Activated CD4-positive, alpha-beta T cell treated with anti-CD3 and anti-CD28 coated beads, Interleukin-2, amount 10 ng/mL, durations not matched to agents 24 days and 14 days (primary cell): ENCODE results near the gene PRXL2C. TPM values are rescaled to one million over a fixed set of nuclear protein-coding genes. Genes with fewer than 3 reads are reported as not detected.
"Not testable (repeated sequence)": the region's sequence is repeated elsewhere in the genome, so short reads cannot be mapped to it uniquely, and the experiment has no call there.

Source experiments
- DNase-seq: peaks from one replicate; pipeline ENCODE4 v3.0.0; 2022
- H3K27ac Mint-ChIP-seq: one replicate; pipeline ENCODE4 v1.8.0; 2022; ENCODE audit warnings: mild to moderate bottlenecking, mixed read lengths
- H3K27me3 Mint-ChIP-seq: one replicate; pipeline ENCODE4 v1.8.0; 2022; ENCODE audit warnings: mixed read lengths
- H3K36me3 Mint-ChIP-seq: one replicate; pipeline ENCODE4 v1.8.0; 2022; ENCODE audit warnings: low read depth, mild to moderate bottlenecking, mixed read lengths
- H3K4me1 Mint-ChIP-seq: one replicate; pipeline ENCODE4 v1.8.0; 2021; ENCODE audit warnings: mixed read lengths
- H3K4me3 Mint-ChIP-seq: one replicate; pipeline ENCODE4 v1.8.0; 2022; ENCODE audit warnings: mild to moderate bottlenecking, moderate library complexity, mixed read lengths
- H3K9me3 Mint-ChIP-seq: one replicate; pipeline ENCODE4 v1.8.0; 2021; ENCODE audit warnings: mixed read lengths
- intact Hi-C: fragments of 100-400 bp; cut with micrococcal nuclease; formaldehyde crosslinking; loops from one replicate; pipeline ENCODE4 v1.15.1; 2023
- total RNA-seq: library from RNA; stranded (reverse); gene quantifications from 2 replicates; pipeline ENCODE4 v1.2.3, GENCODE V29; 2022

Gene PRXL2C, protein sequence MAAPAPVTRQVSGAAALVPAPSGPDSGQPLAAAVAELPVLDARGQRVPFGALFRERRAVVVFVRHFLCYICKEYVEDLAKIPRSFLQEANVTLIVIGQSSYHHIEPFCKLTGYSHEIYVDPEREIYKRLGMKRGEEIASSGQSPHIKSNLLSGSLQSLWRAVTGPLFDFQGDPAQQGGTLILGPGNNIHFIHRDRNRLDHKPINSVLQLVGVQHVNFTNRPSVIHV
- total RNA-seq = 7.8 and 9.8 TPM in 2 replicates

DNA sequence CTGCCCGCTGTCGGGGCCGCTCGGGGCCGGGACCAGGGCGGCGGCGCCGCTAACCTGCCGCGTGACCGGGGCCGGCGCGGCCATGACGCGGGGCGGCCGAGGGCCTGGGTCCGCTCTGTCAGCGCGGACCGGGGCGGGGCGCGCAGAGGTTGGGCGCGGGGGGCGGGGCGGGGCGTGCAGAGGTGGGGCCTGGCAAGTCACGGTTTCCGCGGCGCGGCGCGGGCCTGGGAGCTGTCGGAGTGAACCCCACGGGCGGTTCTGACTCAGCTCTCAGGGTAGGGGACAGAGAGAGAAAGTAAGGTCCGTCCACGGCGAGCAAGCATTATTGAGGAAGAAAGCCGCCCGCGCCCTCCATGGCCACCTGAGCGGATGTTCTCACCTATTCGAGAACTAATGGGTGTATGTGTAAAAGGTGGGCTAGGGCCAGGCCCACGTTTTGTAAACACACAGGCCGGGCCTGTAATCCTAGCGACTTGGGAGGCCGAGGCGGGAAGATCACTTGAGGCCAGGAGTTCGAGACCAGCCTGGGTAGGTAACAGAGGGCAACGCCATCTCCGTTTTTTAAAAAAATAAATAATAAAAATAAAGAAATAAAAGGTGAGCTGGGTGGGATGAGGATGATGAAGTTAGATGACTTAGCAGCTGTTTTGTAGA is at the start of gene PRXL2C:
PRXL2C (minus strand) TSS at position 120 of the 654 bp plus-strand sequence; CDS start at position 84, 36 bp downstream.
- no peaks in the 10 kb centered on the region for H3K9me3 Mint-ChIP-seq
- DNase-seq = peak; percentile 92
- peak within 1 kb of the TSS; percentile 89 for H3K4me3 Mint-ChIP-seq
- peaks cover 10% of the 10 kb centered on the region for H3K27me3 Mint-ChIP-seq
- H3K36me3 Mint-ChIP-seq = no peaks in the 10 kb centered on the region
- H3K4me1 Mint-ChIP-seq = peaks cover 12% of the 10 kb centered on the region
- intact Hi-C loops = loop anchor here (1.0 kb wide), 1 partner anchor 237 kb away; the partner anchor contains the start of gene ZNF367
- peak within 1 kb of the TSS; percentile 88 for H3K27ac Mint-ChIP-seq

DNA sequence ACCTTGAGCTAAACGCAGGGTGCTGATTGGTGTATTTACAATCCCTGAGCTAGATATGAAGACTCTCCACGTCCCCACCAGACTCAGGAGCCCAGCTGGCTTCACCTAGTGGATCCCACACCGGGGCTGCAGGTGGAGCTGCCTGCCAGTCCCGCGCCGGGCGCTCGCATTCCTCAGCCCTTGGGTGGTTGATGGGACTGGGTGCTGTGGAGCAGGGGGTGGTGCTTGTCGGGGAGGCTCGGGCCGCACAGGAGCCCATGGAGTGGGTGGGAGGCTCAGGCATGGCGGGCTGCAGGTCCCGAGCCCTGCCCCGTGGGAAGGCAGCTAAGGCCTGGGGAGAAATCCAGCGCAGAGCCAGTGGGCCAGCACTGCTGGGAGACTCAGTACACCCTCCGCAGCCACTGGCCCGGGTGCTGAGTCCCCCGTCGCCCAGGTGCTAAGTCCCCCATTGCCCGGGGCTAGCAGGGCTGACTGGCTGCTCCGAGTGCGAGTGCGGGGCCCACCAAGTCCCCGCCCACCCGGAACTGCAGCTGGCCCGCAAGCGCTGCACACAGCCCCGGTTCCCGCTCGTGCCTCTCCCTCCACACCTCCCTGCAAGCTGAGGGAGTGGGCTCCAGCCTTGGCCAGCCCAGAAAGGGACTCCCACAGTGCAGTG is 45.7 kb upstream of the PRXL2C start:
- H3K4me1 Mint-ChIP-seq, H3K36me3 Mint-ChIP-seq, H3K27ac Mint-ChIP-seq, intact Hi-C loops, H3K4me3 Mint-ChIP-seq, DNase-seq, H3K27me3 Mint-ChIP-seq: not testable (repeated sequence)
- H3K9me3 Mint-ChIP-seq = peaks cover 10% of the 10 kb centered on the region

GRCh38 chr9:96691326-96691725 is 36.2 kb upstream of the PRXL2C start:
- Mint-ChIP-seq H3K27ac (no peak overlapping the region), H3K27me3 (no peaks in the 10 kb centered on the region), H3K4me3 (no peak overlapping the region), H3K4me1 (peaks cover 3% of the 10 kb centered on the region), H3K36me3 (no peaks in the 10 kb centered on the region), H3K9me3 (peaks cover 21% of the 10 kb centered on the region)
- no peak for DNase-seq
- intact Hi-C loops = no loop called here

DNA sequence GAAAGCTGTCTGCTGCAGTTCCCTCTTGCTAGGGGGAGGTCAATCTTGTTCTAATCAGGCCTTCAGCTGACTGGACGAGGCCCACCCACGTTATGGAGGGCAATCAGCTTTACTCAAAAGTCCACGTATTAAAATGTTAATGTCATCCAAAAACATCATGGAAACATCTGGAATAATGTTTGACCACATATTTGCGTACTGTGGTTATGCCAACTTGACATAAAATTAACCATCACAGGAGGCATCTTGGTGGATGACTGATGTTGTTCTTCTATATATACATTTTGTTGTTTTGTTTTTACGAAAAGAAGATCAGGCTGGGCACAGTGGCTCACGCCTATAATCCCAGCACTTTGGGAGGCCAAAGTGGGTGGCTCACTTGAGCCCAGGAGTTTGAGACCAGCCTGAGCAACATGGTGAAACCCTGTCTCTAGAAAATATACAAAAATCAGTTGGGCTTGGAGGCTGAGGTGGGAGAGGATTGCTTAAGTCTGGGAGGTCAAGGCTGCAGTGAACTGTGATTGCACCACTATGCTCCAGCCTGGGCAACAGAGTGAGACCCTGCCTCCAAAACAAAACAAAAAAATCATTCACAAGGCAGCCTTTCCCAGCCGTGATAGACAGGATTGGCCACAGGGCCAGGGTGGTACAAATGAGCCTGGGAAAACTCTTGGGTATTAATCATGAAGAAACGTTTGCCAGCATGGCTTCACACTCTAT is 33.8 kb upstream of the PRXL2C start:
- Mint-ChIP-seq H3K36me3 (no peaks in the 10 kb centered on the region), H3K27ac (no peak overlapping the region), H3K4me1 (peaks cover 3% of the 10 kb centered on the region), H3K4me3 (no peak overlapping the region), H3K9me3 (peaks cover 21% of the 10 kb centered on the region), H3K27me3 (no peaks in the 10 kb centered on the region)
- DNase-seq = no peak
- intact Hi-C loops = no loop called here

- H3K9me3 Mint-ChIP-seq = peaks cover 21% of the 10 kb centered on the region
- no peak for DNase-seq
- H3K36me3 Mint-ChIP-seq = no peaks in the 10 kb centered on the region
- H3K4me3 Mint-ChIP-seq = no peak overlapping the region
- no peaks in the 10 kb centered on the region for H3K27me3 Mint-ChIP-seq
- intact Hi-C loops = no loop called here
- no peak overlapping the region for H3K27ac Mint-ChIP-seq
- peaks cover 3% of the 10 kb centered on the region for H3K4me1 Mint-ChIP-seq
These were observed 33.1 kb upstream of the PRXL2C start for GRCh38 chr9:96688187-96688586.

DNA sequence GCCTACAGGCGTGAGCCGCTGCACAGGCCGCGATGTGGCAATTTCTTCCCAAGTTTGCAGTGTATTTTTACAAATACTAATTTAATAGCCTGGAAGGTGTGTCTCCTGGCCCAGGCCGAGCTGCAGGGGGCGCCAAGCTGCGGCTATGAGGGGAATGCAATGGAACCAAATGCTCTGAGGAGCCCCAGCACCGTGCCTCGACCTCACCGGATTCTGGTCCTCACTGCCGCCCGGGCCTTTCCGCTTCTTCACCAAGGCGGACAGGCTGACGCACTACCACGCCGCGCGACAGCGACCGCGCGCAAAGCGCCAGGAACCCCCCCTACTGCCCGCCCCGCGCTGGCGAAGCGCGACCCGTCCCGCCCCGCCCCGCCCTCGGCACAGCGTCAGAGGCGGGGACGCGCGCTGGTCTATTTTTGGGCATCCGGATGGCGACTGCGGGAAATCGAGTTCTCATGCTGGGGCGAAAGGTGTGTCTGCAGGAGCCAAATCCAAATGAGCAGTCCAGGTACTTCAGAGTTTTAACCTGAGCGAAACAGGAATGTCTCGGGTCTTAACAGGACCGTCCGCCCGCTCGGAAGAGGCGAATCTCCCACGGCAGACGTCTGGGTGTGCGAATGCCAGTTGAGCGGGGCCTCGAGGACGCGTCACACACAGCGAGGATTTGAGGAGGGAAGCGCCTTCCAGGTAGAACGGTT is 31.7 kb upstream of the PRXL2C start:
- H3K27me3 Mint-ChIP-seq = no peaks in the 10 kb centered on the region
- peak overlapping the region; percentile 80 for H3K4me3 Mint-ChIP-seq
- peaks cover 21% of the 10 kb centered on the region for H3K9me3 Mint-ChIP-seq
- H3K36me3 Mint-ChIP-seq = no peaks in the 10 kb centered on the region
- H3K27ac Mint-ChIP-seq = no peak overlapping the region
- peak; percentile 90 for DNase-seq
- H3K4me1 Mint-ChIP-seq = peaks cover 3% of the 10 kb centered on the region
- intact Hi-C loops = no loop called here

- Mint-ChIP-seq H3K9me3 (peaks cover 2% of the 10 kb centered on the region), H3K27me3 (no peaks in the 10 kb centered on the region), H3K4me3 (no peak overlapping the region), H3K27ac (no peak overlapping the region), H3K36me3 (no peaks in the 10 kb centered on the region), H3K4me1 (no peaks in the 10 kb centered on the region)
- intact Hi-C loops = no loop called here
- DNase-seq = no peak
These were observed 25.8 kb upstream of the PRXL2C start for GRCh38 chr9:96680812-96681499.

DNA sequence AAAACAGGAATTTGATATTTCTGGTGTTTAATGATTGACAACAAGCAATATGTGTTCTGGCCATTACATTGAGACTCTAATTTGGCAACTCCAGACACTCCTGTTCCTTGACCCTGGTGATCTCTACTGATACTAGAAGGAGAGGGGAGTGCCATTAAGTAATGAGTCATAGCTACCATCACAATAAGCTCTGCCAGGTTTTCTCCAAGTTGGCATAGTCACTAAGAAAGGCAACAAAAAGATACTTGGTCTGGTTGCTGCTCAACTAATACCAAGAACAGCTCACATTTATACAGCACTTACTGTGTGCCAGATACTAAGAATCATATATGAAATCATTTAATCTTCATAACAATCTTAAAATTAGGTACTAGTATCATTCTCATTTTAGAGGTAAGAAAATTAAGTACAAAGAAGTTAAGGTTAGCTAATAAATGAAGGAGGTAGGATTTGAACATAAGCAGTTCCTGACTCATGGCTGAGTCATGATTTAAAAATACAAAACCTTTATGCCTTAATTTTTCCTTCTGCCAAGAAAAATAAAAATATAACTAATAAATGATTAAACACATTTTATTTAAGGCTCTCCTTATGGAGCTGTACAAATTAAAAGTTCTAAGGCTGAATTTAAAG is 19.9 kb upstream of the PRXL2C start:
- Mint-ChIP-seq H3K27ac (no peak overlapping the region), H3K27me3 (no peaks in the 10 kb centered on the region), H3K4me1 (no peaks in the 10 kb centered on the region), H3K36me3 (no peaks in the 10 kb centered on the region), H3K9me3 (peaks cover 2% of the 10 kb centered on the region), H3K4me3 (no peak overlapping the region)
- intact Hi-C loops = no loop called here
- no peak for DNase-seq

DNA sequence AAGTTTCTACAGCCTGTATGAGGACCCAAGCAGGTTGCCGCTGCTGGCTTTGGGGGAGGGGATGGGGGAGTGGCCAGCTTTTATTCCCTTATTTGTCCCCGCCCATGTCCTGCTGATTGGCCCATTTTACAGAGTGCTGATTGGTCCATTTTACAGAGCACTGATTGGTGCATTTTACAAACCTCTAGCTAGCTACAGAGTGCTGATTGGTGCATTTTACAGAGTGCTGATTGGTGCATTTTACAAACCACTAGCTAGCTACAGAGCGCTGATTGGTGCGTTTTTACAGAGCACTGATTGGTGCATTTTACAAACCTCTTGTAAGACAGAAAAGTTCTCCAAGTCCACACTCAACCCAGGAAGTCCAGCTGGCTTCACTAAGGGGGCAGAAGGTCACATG is 18.7 kb upstream of the PRXL2C start:
- intact Hi-C loops, H3K4me1 Mint-ChIP-seq, DNase-seq, H3K36me3 Mint-ChIP-seq, H3K27ac Mint-ChIP-seq, H3K4me3 Mint-ChIP-seq, H3K27me3 Mint-ChIP-seq, H3K9me3 Mint-ChIP-seq: not testable (repeated sequence)

DNA sequence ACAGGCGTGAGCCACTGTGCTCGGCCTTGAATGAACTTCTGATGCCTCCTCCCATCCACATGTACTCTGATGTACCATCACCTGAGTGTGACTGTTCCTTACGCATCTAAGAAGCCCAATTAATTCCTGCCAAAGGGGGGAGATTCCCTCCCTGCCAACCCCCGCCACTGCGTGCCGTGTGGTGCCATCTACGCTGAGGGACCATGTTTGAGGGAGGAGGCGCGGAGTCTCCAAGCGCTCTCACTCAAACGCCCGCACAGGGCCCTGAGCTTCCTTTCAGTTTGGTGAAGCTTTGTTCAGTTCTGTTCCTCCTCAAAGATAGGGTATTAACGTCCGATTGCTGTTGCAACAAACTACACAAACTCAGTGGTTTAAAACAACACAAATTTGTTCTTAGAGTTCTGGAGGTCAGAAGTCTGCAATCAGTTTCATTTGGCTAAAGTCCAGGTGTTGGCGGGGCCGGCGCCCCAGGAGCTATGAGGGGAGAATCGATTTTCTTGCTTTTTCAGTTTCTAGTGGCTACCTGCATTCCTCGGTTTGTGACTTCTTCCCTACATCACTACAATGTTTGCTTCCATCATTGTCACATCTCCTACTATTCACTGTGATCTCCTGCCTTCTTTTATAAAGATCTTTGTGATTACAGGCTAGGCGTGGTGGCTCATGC is 13.9 kb upstream of the PRXL2C start:
- intact Hi-C loops = no loop called here
- Mint-ChIP-seq H3K4me1 (peaks cover 2% of the 10 kb centered on the region), H3K9me3 (no peaks in the 10 kb centered on the region), H3K4me3 (no peak overlapping the region), H3K27me3 (peaks cover 2% of the 10 kb centered on the region), H3K27ac (no peak overlapping the region), H3K36me3 (no peaks in the 10 kb centered on the region)
- no peak for DNase-seq

DNA sequence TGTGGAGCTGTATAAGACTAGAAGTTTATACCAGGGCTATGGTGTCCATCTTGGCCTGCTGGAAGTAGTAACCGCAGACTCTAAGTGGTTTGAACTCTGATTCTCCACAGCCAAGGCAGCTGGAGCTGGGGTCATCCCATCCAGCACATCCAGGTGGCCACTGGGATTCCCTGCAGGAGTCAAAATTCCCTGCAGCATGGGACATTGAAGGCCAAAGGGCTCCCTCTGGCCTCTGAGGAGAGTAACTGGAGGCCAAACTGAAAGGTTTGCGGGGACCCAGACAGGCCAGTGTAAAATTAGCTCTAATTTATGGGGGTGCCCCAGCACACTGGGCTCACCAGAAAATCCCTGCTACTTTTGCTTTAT is 12.2 kb upstream of the PRXL2C start:
- Mint-ChIP-seq H3K27ac (no peak overlapping the region), H3K4me1 (peaks cover 2% of the 10 kb centered on the region), H3K36me3 (no peaks in the 10 kb centered on the region), H3K4me3 (no peak overlapping the region), H3K9me3 (no peaks in the 10 kb centered on the region), H3K27me3 (peaks cover 5% of the 10 kb centered on the region)
- intact Hi-C loops = loop anchor here (1.0 kb wide), 1 partner anchor 340 kb away; no protein-coding TSS in a partner anchor
- DNase-seq = no peak

DNA sequence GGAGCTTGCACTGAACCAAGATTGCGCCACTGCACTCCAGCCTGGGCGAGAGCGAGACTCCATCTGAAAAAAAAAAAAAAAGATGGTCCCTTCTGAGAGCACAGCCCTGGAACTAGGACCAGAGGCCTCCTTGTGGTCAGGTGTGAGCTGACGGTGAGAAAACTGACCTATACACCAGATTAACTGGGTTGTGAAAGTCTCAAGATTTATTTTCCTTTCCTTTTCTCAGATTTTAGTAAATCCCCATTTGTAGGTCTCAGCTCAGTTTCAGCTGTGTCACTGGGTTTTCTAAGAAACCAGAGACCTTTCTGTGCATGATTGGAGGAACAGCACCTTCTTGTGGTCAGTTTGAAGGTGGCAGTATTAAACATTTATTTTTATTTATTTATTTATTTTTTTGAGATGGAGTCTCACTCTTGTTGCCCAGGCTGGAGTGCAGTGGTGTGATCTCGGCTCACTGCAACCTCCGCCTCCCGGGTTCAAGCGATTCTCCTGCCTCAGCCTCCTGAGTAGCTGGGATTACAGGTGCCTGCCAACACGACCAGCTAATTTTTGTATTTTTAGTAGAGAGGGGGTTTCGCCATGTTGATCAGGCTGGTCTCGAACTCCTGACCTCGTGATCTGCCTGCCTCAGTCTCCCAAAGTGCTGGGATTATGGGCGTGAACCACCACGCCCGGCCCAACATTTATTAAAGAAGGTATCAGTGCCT is 11.7 kb upstream of the PRXL2C start:
- intact Hi-C loops = loop anchor here (1.0 kb wide), 1 partner anchor 340 kb away; no protein-coding TSS in a partner anchor
- H3K4me1 Mint-ChIP-seq, H3K27me3 Mint-ChIP-seq, H3K27ac Mint-ChIP-seq, H3K4me3 Mint-ChIP-seq, H3K9me3 Mint-ChIP-seq, H3K36me3 Mint-ChIP-seq: not testable (repeated sequence)
- peak; percentile 68 for DNase-seq
